HCT116 (cell line): ENCODE results near the gene GPR155. TPM values are rescaled to one million over a fixed set of nuclear protein-coding genes. Genes with fewer than 3 reads are reported as not detected.

Source experiments
- ATAC-seq: fragments of 200-7000 bp; cut with Tn5 transposase; 2 replicates; pipeline ENCODE4 v1.9.1; 2020; ENCODE audit warnings: mild to moderate bottlenecking, moderate library complexity
- BruUV-seq: library from RNA; stranded (reverse); fragments of 400-500 nt; replicated peaks from 2 replicates; lab custom pipeline; 2021; lab: Mats Ljungman, UMichigan
- CTCF ChIA-PET: fragments of 300-600 bp; sonication (Branson Sonifier 250); formaldehyde crosslinking; loops from one replicate; lab custom pipeline; 2021; ENCODE audit warnings: antibody characterized with exemption; lab: Charles Lee
- POLR2A ChIA-PET: fragments of 300-600, 350-600 bp; sonication (Branson Sonifier 250); formaldehyde crosslinking; loops from one replicate; lab custom pipeline; 2021; ENCODE audit warnings: antibody characterized with exemption; lab: Charles Lee
- RAD21 ChIA-PET, 2 experiments: fragments of 300-600 bp; sonication (Branson Sonifier 250); formaldehyde crosslinking; loops; one replicate each; lab custom pipeline; 2023; ENCODE audit warnings: low total read pairs in 2 of 2; ENCODE audit not compliant: uncharacterized antibody in 2 of 2, unreplicated experiment in 2 of 2, low non-redundant PET in 1 of 2; lab: Charles Lee
- DNase-seq: peaks from one replicate; pipeline ENCODE4 v3.0.0-alpha.2; 2010; ENCODE audit warnings: low read depth, low spot score
- H2AFZ ChIP-seq: fragments of 200-600 bp; shearing (Covaris generic), sonication (generic); 2 replicates; pipeline ENCODE4 v1.6.1; 2017; ENCODE audit warnings: low read depth, mixed run types, mixed read lengths, antibody characterized with exemption, low read length; ENCODE audit not compliant: poor library complexity, severe bottlenecking
- H3K27ac ChIP-seq: 2 replicates; pipeline ENCODE4 v1.5.1; 2012; ENCODE audit warnings: low read depth, low read length
- H3K27me3 ChIP-seq: fragments of 200-600 bp; sonication (generic); 2 replicates; pipeline ENCODE4 v1.6.1; 2016; ENCODE audit warnings: mixed run types, low read length, mixed read lengths; ENCODE audit not compliant: insufficient read depth
- H3K36me3 ChIP-seq, 2 experiments: fragments of 200-500 bp in 1 of 2; fragments of 200-600 bp in 1 of 2; sonication (Bioruptor generic) in 1 of 2; sonication (generic) in 1 of 2; 2 replicates each; pipeline versions ENCODE4 v1.5.1 to v1.6.1; 2014 to 2016; ENCODE audit warnings: low read length in 2 of 2, inconsistent platforms in 1 of 2, mixed read lengths in 1 of 2, mixed run types in 1 of 2; ENCODE audit not compliant: insufficient read depth in 2 of 2, control insufficient read depth in 1 of 2
- H3K4me1 ChIP-seq, 2 experiments: fragments of 200-600 bp in 1 of 2; sonication (generic) in 1 of 2; 2 replicates each; pipeline versions ENCODE4 v1.5.1 to v1.6.1; 2012 to 2017; ENCODE audit warnings: low read length in 2 of 2, inconsistent platforms in 1 of 2, mild to moderate bottlenecking in 1 of 2, mixed read lengths in 1 of 2, mixed run types in 1 of 2, moderate library complexity in 1 of 2; ENCODE audit not compliant: insufficient read depth in 2 of 2, control insufficient read depth in 1 of 2
- H3K4me2 ChIP-seq: fragments of 200-600 bp; sonication (generic); 2 replicates; pipeline ENCODE4 v1.6.1; 2017; ENCODE audit warnings: mixed run types, low read length, mixed read lengths
- H3K4me3 ChIP-seq, 2 experiments: fragments of 200-600 bp in 1 of 2; sonication (generic) in 1 of 2; replicated peaks in 1 of 2; 2 replicates each; pipeline ENCODE4 v1.5.1; 2011 to 2016; ENCODE audit warnings: low read length in 2 of 2, control low read depth in 1 of 2, low read depth in 1 of 2, mild to moderate bottlenecking in 1 of 2, mixed read lengths in 1 of 2, mixed run types in 1 of 2
- H3K79me2 ChIP-seq: fragments of 200-600 bp; sonication (generic); 2 replicates; pipeline ENCODE4 v1.6.1; 2017; ENCODE audit warnings: mild to moderate bottlenecking, mixed run types, low read length, moderate library complexity, mixed read lengths; ENCODE audit not compliant: insufficient read depth
- H3K9ac ChIP-seq: fragments of 200-600 bp; sonication (generic); 2 replicates; pipeline ENCODE4 v1.6.1; 2016; ENCODE audit warnings: low read length, mixed read lengths
- H3K9me2 ChIP-seq: fragments of 200-600 bp; sonication (generic), shearing (Covaris generic); 2 replicates; pipeline ENCODE4 v1.6.1; 2017; ENCODE audit warnings: mixed run types, mild to moderate bottlenecking, moderate library complexity; ENCODE audit not compliant: insufficient read depth
- H3K9me3 ChIP-seq, 2 experiments: fragments of 200-500 bp in 1 of 2; fragments of 200-600 bp in 1 of 2; sonication (Bioruptor generic) in 1 of 2; sonication (generic) in 1 of 2; 2 replicates each; pipeline ENCODE4 v1.6.1; 2014 to 2017; ENCODE audit warnings: low read length in 2 of 2, mixed read lengths in 2 of 2, inconsistent platforms in 1 of 2, low read depth in 1 of 2, mild to moderate bottlenecking in 1 of 2, mixed run types in 1 of 2, moderate library complexity in 1 of 2; ENCODE audit not compliant: control insufficient read depth in 1 of 2, insufficient read depth in 1 of 2
- H4K20me1 ChIP-seq: fragments of 200-600 bp; sonication (generic), shearing (Covaris generic); 2 replicates; pipeline ENCODE4 v1.6.1; 2017; ENCODE audit warnings: mixed run types, mild to moderate bottlenecking, moderate library complexity; ENCODE audit not compliant: insufficient read depth
- EGR1 ChIP-seq: IDR thresholded peaks from 2 replicates; pipeline ENCODE4 v1.6.1; 2012; ENCODE audit warnings: low read depth
- ELF1 ChIP-seq: IDR thresholded peaks from 2 replicates; pipeline ENCODE4 v1.6.1; 2012; ENCODE audit warnings: low read depth, borderline replicate concordance
- EZH2 ChIP-seq: fragments of 200-600 bp; sonication (generic); IDR thresholded peaks from 2 replicates; pipeline ENCODE4 v1.6.1; 2017; ENCODE audit warnings: antibody characterized with exemption, mixed run types
- EZH2phosphoT487 ChIP-seq: fragments of 200-600 bp; IDR thresholded peaks from 2 replicates; pipeline ENCODE4 v1.6.1; 2018; ENCODE audit warnings: antibody characterized with exemption, borderline replicate concordance
- JUND ChIP-seq: IDR thresholded peaks from 2 replicates; pipeline ENCODE4 v1.6.1; 2012
- POLR2A ChIP-seq: IDR thresholded peaks from 2 replicates; pipeline ENCODE4 v1.7.0; 2011; ENCODE audit warnings: borderline replicate concordance; ENCODE audit not compliant: insufficient read depth, insufficient read length; ENCODE audit errors: extremely low read depth
- POLR2AphosphoS5 ChIP-seq: IDR thresholded peaks from 2 replicates; pipeline ENCODE4 v1.6.1; 2011; ENCODE audit warnings: mild to moderate bottlenecking, low read depth, low read length, moderate library complexity
- SP1 ChIP-seq: IDR thresholded peaks from 2 replicates; pipeline ENCODE4 v1.6.1; 2012; ENCODE audit warnings: low read depth
- YY1 ChIP-seq: IDR thresholded peaks from 2 replicates; pipeline ENCODE4 v1.6.1; 2011; ENCODE audit warnings: low read length, low read depth, moderate library complexity, mild to moderate bottlenecking; ENCODE audit not compliant: insufficient replicate concordance; ENCODE audit errors: extremely low read depth
- ZFX ChIP-seq: fragments of 450-650 bp; IDR thresholded peaks from 2 replicates; pipeline ENCODE4 v1.6.1; 2017
- ZNF274 ChIP-seq: fragments of 200-500 bp; sonication (Bioruptor generic); IDR thresholded peaks from 2 replicates; pipeline ENCODE4 v1.6.1; 2014; ENCODE audit warnings: mild to moderate bottlenecking, low read depth, low read length, inconsistent platforms
- intact Hi-C: fragments of 100-400 bp; cut with micrococcal nuclease; formaldehyde crosslinking; loops from 2 replicates; pipeline ENCODE4 v1.10.0; 2022
- total RNA-seq: library from RNA; stranded (reverse); gene quantifications from one replicate; pipeline ENCODE4 v1.2.1, GENCODE V29; 2021; ENCODE audit not compliant: unreplicated experiment
- TF ChIP-seq, protein P1 (sequence below): IDR thresholded peaks from 2 replicates; pipeline ENCODE4 v1.6.1; 2012
- TF ChIP-seq, protein P2 (sequence below): IDR thresholded peaks from 2 replicates; pipeline ENCODE4 v1.6.1; 2012

The GPR155 gene
- total RNA-seq, 1 experiment from 2014 or later: 3.8 TPM

DNA sequence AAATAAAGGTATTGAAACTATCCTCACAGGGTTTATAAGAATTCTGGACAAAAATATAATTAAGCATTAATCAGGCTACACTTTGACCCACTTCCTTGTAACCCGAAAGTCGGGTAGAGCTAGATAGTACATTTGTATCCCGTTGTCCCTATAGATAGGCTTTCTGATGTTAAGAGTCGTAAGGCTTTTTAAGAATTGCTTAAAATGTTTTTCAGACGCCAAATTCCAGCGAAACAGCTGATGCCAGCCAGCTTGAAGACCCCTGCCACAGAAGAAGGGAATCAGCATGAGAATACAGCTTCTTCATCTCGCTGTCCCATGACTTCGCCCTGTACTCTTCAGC lies 962 bp upstream of the GPR155 start:
- H3K4me1 ChIP-seq: peaks cover 3 to 15% of the 10 kb centered on the region in 2 experiments; a peak in 2 of 4 replicates
- H3K79me2 ChIP-seq: no peaks in the 10 kb centered on the region
- H3K9me2 ChIP-seq: peaks cover 4% of the 10 kb centered on the region; the same call in 1 of the 2 replicates
- POLR2A ChIA-PET: no interaction called here
- peak overlapping the region; percentile 71 to 82 for H3K4me3 ChIP-seq
- RAD21 ChIA-PET: no interaction called here
- H4K20me1 ChIP-seq: no peaks in the 10 kb centered on the region
- CTCF ChIA-PET: no interaction called here
- intact Hi-C loops: no loop called here
- peak overlapping the region; percentile 91 for H3K4me2 ChIP-seq
- ATAC-seq: no peak
- no peaks in the 10 kb centered on the region for H3K36me3 ChIP-seq
- DNase-seq: no peak
- TF ChIP-seq JUND: no peak
- H3K9ac ChIP-seq: 0 out of 2 replicates have a peak overlapping the region, but pooled peaks have one; percentile 58
- peak overlapping the region; percentile 38 for H2AFZ ChIP-seq
- H3K9me3 ChIP-seq: no peaks in the 10 kb centered on the region
- BruUV-seq: TSS peak; percentile 90
- H3K27me3 ChIP-seq: no peaks in the 10 kb centered on the region
- no peak overlapping the region for H3K27ac ChIP-seq

DNA sequence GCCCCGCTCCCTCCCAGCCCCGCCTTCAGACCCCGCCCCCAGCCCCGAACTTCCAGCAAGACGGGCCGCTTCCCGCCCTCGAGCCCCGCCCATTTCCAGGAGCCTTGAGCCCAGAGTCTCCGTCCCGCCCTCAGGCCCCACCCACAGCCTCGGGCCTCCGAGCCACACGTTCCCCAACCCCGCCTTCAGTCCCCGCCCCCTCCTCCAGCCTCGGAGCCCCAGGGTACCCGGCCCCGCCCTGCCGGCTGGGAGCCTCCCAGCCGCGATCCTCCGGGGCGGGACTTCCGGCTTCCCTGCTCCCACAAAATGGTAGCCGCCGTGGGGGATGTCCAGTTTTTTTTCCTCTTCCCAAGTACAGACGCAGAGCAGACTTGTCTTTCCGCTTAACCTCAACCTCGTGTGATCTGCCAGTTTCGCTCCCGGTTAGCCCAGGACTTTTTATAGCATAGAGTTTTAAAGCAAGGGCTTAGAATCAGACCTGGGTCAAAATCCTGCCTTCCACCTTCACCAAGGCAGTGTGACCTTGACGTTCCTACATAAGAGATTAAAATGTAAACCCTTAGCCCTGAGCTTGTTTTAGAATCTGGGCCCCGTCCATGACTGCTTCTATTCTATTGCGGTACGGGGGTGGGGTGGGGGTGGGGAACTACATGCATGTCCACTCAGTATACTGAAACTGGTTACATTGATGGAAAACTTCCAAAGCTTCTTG lies 435 bp upstream of the GPR155 start:
- Histone ChIP-seq H3K9me3 (no peaks in the 10 kb centered on the region), H3K36me3 (no peaks in the 10 kb centered on the region), H3K4me3 (peak overlapping the region; percentile 71 to 82), H3K27me3 (no peaks in the 10 kb centered on the region), H4K20me1 (no peaks in the 10 kb centered on the region), H3K79me2 (no peaks in the 10 kb centered on the region), H3K9ac (peak overlapping the region; percentile 58), H3K4me2 (peak overlapping the region; percentile 98), H3K27ac (peak overlapping the region; percentile 45), H2AFZ (peak overlapping the region; percentile 98), H3K9me2 (peaks cover 4% of the 10 kb centered on the region; the same call in 1 of the 2 replicates), H3K4me1 (peaks cover 3 to 15% of the 10 kb centered on the region in 2 experiments; a peak in 2 of 4 replicates)
- ChIA-PET POLR2A (interaction anchor here (0.6 kb wide), 1 partner anchor 8 kb away, joined by 4 read pairs; no protein-coding TSS in a partner anchor), RAD21 (no interaction called here), CTCF (interaction anchor here (0.9 kb wide), 1 partner anchor 24 kb away, joined by 4 read pairs; no protein-coding TSS in a partner anchor)
- TF ChIP-seq POLR2A (peak; percentile 68), ZFX (no peak), EZH2 (no peak), ELF1 (peak; percentile 65), EZH2phosphoT487 (no peak), POLR2AphosphoS5 (peak; percentile 87), ZNF274 (no peak), SP1 (peak; percentile 34), YY1 (peak; percentile 91), EGR1 (0 out of 2 replicates have a peak, but pooled peaks have one; percentile 30)
- TF ChIP-seq, protein P1, sequence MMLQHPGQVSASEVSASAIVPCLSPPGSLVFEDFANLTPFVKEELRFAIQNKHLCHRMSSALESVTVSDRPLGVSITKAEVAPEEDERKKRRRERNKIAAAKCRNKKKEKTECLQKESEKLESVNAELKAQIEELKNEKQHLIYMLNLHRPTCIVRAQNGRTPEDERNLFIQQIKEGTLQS: no peak
- TF ChIP-seq, protein P2, sequence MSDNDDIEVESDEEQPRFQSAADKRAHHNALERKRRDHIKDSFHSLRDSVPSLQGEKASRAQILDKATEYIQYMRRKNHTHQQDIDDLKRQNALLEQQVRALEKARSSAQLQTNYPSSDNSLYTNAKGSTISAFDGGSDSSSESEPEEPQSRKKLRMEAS: no peak
- intact Hi-C loops: no loop called here
- no TSS peak for BruUV-seq
- ATAC-seq (peak; percentile 97), DNase-seq (peak; percentile 94)
